Measurements from ENCODE around the gene SUCNR1. TPM values are rescaled to one million over a fixed set of nuclear protein-coding genes. Genes with fewer than 3 reads are reported as not detected.

The SUCNR1 gene
- total RNA-seq, 1 experiment from 2014 or later, result not detected

- H3K9ac ChIP-seq (ENCODE audit: extremely low read depth, insufficient read length, low read length), result no peak overlapping the region
- no peaks in the 10 kb centered on the region for H3K36me3 Mint-ChIP-seq (ENCODE audit: insufficient read depth in 1 of 3, low read depth in 3 of 3)
These were observed 30.2 kb upstream of the SUCNR1 start for GRCh38 chr3:151843275-151843674.

More at GRCh38 chr3:151843275-151843674, 30.2 kb upstream of the SUCNR1 start:
- H2BK12ac ChIP-seq (ENCODE audit: insufficient read length, low read depth, low read length), result no peak overlapping the region
- H3K79me1 ChIP-seq (ENCODE audit: insufficient read depth, low read depth, low read length, poor library complexity, severe bottlenecking), result no peaks in the 10 kb centered on the region
- no peak overlapping the region; a peak in 1 of 7 replicates for H3K27ac Mint-ChIP-seq
- no peak overlapping the region for H3K27ac ChIP-seq (ENCODE audit: insufficient read length, low read depth, low read length)
- no peaks in the 10 kb centered on the region for H3K9me3 Mint-ChIP-seq
- H3K4me1 ChIP-seq (ENCODE audit: insufficient read depth, low read length), result no peaks in the 10 kb centered on the region
- H2BK120ac ChIP-seq (ENCODE audit: low read depth, low read length, poor library complexity, severe bottlenecking), result no peak overlapping the region
- no peak overlapping the region for H3K56ac ChIP-seq (ENCODE audit: insufficient read length, low read depth, low read length)
- peaks cover 0 to 3% of the 10 kb centered on the region in 2 experiments; a peak in 1 of 4 replicates for H3K4me1 Mint-ChIP-seq
- no peak overlapping the region for H2BK5ac ChIP-seq (ENCODE audit: insufficient read length, low read length)
- H2BK20ac ChIP-seq (ENCODE audit: low read depth, low read length, poor library complexity, severe bottlenecking), result no peak overlapping the region
- H3K23me2 ChIP-seq (ENCODE audit: insufficient read length, low read depth, low read length, poor library complexity, severe bottlenecking), result no peaks in the 10 kb centered on the region
- no peak overlapping the region for H3K23ac ChIP-seq (ENCODE audit: insufficient read length, low read depth, low read length)
- DNase-seq, result no peak
- H4K5ac ChIP-seq (ENCODE audit: insufficient read length, low read depth, low read length), result no peak overlapping the region
- no peak overlapping the region for H3K4me3 Mint-ChIP-seq
- H3K27me3 ChIP-seq (ENCODE audit: insufficient read depth, low read length), result no peaks in the 10 kb centered on the region
- H3K4me2 ChIP-seq (ENCODE audit: insufficient read depth, insufficient read length, low read length), result no peak overlapping the region
- no peak overlapping the region for H3K18ac ChIP-seq (ENCODE audit: insufficient read length, low read depth, low read length)
- no peak for TF ChIP-seq CTCF (conservative IDR thresholded peaks at IDR 0.05)
- H2BK15ac ChIP-seq (ENCODE audit: low read depth, low read length), result no peak overlapping the region
- H4K20me1 ChIP-seq (ENCODE audit: control insufficient read depth, insufficient read depth, insufficient read length), result no peaks in the 10 kb centered on the region
- H4K8ac ChIP-seq (replicated peaks; ENCODE audit: insufficient read length, low read depth, low read length), result no peak overlapping the region
- H3K27me3 Mint-ChIP-seq (ENCODE audit: low read depth), result no peaks in the 10 kb centered on the region
- no CpG with 5 or more reads among the region's 1 CpG for WGBS (ENCODE audit: extremely low coverage, insufficient read length, low lambda C conversion rate)
- no peak overlapping the region for H2AK5ac ChIP-seq (ENCODE audit: insufficient read length, low read length)
- H3K4ac ChIP-seq (ENCODE audit: low read depth, low read length), result no peak overlapping the region
- no peak overlapping the region for H4K91ac ChIP-seq (ENCODE audit: insufficient read length, low read depth, low read length)
- H3K9me3 ChIP-seq (ENCODE audit: control insufficient read depth, low read depth, low read length), result no peaks in the 10 kb centered on the region
- no peak overlapping the region for H3T11ph ChIP-seq (ENCODE audit: low read length)
- H3K79me2 ChIP-seq (ENCODE audit: insufficient read depth, low read length), result no peaks in the 10 kb centered on the region
- H2AFZ ChIP-seq (ENCODE audit: low read length), result no peak overlapping the region
- H3K14ac ChIP-seq (ENCODE audit: insufficient read depth, low read length), result no peak overlapping the region

Data from H9 (cell line).